GM19239 (cell line): Measurements from ENCODE around the gene FAM50A.

Experiments used
- DNase-seq: peaks from one replicate; pipeline ENCODE4 v3.0.0; 2011; ENCODE audit warnings: low spot score; ENCODE audit not compliant: insufficient read length
- FAIRE-seq: peaks from 2 replicates; lab custom pipeline; 2011; peaks lifted over from hg19 to GRCh38; lab: Jason Lieb, UNC

FAM50A gene

DNA sequence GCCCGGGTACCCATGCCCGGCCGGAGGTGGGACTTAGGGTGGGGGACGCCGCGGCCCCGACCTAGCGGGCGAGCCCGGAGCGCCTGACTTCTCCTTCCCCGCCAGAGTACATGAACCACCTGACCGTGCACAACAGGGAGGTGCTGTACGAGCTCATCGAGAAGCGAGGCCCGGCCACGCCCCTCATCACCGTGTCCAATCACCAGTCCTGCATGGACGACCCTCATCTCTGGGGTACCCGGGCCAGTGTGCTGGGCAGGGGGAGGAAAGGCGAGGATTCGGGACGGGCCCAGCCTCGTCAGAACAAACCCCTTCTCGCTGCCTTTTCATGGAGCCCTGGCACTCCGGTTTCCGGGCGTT, 32.0 kb upstream of the FAM50A start:
- FAIRE-seq: no peak
- peak; percentile 46 for DNase-seq

DNA sequence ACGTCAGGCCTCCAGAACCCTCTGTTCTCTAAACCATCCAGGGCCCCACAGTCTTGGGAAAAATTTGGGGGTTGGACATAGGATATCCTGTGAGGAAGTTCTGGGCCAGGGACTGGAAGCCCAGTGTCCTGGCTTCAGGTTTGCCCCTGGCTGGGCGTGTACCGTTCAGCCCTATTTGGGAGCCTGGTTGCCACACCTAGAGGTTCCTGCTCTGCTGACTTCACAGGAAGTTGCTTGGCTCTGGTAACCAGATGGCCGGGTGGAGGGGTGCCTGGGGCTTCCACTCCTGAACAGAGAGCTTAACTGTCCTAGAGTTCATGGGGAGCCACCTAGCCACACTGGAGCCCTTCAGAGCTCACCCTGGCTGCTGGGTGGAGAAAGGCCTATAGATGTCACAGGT, 31.5 kb upstream of the FAM50A start:
- FAIRE-seq: peak; percentile 98
- DNase-seq: no peak

DNA sequence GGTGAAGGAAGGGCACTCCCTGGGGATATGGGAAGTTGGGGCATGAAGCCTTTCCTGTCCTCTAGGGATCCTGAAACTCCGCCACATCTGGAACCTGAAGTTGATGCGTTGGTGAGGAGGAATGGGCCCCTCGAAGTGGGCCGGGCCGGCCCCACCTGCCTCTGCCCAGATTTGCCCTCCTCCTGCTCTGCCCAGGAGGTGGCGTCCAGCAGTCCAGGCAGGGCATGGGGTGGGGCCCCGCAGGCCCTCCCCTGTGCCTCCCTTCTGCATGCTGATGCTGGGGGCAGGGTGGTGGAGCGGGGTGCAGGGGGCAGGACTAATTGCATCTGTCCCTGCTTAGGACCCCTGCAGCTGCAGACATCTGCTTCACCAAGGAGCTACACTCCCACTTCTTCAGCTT, 30.8 kb upstream of the FAM50A start:
- FAIRE-seq: no peak
- no peak for DNase-seq

DNA sequence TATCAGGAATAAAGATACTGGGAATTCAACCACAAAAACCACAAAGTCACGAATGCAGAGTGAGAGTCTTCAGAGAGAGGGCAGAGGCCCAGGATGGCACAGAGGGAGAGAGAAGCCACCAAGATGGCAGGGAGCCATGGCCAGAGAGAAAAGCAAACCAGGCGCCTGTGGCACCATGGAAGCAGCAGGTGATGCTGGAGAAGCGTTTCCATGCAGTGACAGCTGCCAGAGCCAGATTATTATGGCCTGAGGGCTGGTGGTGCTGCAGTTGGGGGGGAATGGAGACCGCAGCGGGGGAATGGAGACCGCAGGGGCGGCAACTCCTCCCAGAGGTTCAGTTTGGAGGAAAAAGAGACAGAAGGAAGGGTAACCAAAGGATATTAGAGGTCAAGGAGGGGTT, 26.8 kb upstream of the FAM50A start:
- FAIRE-seq (no peak), DNase-seq (no peak)

DNA sequence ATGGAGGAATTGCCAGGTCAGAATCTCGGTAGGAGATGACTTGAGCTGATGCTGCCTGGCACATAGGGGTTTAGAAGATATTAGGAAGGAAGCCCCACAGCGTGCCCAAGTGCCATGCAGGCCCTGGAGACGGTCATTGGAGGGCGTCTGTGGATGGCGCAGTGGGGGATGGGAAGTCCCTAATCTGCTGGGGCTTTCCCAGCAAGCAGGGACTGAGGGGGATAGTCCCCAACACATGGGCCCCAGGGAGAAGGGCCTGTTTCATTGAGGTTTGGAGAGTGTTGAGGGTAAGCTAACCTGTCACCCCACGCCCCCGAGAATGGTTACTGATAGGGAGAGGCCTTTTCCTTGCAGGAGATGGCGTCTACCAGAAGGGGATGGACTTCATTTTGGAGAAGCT, 24.8 kb upstream of the FAM50A start:
- FAIRE-seq: no peak
- no peak for DNase-seq

DNA sequence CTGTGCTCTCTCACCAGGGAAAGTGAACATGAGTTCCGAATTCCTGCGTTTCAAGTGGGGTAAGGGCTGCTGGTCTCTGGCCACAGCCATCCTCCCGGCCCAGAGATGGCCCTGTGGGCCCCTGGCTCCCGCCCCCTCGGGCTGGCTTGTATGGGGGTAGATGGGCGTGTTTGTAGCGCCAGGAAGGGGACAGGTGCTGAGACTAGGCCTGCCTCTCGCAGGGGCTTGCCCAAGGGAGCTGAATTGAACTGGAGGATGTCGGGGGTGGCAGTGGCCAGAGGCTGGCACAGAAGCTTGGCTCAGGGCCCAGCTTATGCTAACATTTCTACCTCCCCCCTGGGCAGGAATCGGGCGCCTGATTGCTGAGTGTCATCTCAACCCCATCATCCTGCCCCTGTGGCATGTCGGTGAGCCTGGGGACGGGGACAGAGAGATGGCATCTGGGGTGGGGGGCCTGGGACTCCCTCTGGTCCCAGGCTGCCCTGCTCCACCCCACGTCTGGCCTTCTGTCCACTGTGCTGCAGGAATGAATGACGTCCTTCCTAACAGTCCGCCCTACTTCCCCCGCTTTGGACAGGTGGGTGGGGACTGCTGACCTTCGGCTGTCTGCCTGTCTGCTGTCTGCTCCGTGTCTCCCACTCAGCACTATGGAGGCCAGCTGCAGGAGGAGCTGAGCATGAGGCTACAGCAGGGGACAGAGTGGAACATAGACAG, 24.1 kb upstream of the FAM50A start:
- FAIRE-seq (no peak), DNase-seq (no peak)

DNA sequence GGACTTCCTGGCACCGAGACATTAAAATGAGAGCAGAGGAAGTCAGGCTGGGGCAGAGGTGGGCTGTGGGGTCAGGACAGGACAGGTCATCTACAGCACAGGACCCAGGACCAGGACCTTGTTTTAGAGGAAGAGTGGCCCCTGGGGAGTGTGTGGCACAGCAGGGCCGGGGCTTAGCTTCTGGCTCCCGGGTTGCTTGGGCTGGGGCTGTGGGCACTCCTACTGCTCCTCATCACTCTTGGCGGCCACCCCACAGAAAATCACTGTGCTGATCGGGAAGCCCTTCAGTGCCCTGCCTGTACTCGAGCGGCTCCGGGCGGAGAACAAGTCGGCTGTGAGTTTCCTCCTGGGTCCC, 23.6 kb upstream of the FAM50A start:
- DNase-seq: no peak
- no peak for FAIRE-seq

DNA sequence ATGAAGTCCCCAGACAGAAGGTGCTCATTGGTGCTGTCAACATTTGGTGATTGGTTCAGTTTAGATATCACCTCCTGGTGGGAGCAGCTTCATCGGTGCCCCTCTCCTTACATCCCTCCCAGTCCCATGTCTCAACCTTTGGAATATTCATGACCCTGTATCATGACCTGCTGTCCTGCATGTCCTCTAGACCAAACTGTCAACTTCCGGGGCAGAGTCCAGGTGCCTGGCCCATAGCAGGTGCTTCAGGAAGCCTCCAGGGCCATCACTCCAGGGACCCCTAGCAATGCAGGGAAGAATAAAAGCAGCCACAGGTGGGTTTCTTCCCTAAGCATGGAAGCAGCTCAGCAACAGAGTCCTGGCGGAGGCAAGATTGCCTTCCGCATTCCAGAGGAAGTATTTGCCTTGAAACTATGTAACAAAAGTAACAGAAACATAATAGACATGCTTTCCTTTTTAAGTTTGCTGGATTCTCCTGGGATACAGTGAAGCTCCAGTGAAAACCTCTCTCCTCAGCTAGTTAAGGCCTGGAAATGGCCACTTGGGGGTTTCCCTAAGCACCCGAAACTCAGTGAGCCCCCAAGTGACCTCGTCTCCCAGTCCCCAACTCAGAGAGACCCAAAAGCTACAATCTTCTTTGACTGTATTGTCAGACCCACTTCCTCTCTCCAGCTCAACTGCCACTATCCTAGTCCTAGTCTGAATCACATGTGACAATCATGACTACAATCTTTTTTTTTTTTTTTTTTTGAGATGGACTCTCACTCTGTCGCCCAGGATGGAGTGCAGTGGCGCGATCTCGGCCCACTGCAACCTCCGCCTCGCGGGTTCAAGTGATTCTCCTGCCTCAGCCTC, 16.8 kb upstream of the FAM50A start:
- no peak for DNase-seq

DNA sequence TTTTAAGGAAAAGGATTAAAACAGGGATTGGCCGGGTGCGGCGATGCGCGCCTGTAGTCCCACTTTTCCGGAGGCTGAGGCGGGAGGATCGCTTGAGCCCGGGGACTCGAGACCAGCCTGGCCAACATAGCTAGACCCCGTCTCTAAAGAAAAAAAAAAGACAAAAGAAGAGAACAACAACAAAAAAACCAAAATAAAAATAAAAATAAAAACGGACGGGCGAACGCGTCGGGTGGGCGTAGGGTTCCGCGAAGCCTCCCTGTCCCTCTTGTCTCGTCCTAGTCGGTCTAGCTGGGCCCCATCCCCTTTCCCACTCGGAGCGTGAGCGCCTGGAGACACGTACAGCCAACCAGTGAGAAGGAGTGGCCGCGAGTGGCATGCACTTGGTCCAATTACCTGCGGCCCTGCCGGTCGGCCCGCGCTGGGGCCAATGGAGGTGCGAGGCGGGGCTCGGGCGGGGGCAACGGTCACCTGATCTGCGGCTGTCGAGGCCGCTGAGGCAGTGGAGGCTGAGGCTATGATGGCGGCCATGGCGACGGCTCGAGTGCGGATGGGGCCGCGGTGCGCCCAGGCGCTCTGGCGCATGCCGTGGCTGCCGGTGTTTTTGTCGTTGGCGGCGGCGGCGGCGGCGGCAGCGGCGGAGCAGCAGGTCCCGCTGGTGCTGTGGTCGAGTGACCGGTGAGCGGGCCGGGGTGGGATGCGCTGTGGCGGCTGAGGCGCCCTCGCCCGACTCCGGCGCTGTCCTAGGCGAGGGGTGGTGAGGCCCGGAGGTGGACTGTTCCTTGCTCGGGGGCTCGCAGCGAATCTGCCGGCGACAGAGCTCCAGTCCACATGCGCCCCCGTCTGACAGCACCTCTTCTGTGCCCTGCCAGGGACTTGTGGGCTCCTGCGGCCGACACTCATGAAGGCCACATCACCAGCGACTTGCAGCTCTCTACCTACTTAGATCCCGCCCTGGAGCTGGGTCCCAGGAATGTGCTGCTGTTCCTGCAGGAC, 15.5 kb upstream of the FAM50A start, which contains the start of gene ATP6AP1:
ATP6AP1 (plus strand) TSS at position 502 of the 996 bp plus-strand sequence; CDS start at position 518, 16 bp downstream.
- FAIRE-seq (peak; percentile 97), DNase-seq (peak; percentile 84)

More for the DNA sequence above, 16.8 kb upstream of the FAM50A start:
- no peak for FAIRE-seq

DNA sequence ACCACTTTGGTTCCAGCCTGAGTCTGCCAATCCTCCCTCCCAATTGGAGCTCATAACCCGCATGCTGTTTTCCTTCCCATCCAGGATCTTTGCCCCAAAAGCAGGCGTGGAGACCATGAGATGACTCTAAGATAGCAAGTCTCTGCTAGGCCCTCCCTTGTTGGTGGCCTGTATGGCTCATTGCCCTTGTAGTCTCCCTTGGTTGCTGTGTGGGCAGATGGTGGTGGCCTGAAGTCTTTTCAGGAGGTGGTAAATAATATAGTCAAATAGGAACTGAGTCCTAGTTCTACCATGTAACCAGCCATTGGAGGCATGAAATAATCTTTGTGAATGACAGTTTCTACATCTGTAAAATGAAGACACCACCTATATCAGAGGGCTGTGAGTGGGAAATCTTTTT, 14.2 kb upstream of the FAM50A start:
- FAIRE-seq (no peak), DNase-seq (no peak)

DNA sequence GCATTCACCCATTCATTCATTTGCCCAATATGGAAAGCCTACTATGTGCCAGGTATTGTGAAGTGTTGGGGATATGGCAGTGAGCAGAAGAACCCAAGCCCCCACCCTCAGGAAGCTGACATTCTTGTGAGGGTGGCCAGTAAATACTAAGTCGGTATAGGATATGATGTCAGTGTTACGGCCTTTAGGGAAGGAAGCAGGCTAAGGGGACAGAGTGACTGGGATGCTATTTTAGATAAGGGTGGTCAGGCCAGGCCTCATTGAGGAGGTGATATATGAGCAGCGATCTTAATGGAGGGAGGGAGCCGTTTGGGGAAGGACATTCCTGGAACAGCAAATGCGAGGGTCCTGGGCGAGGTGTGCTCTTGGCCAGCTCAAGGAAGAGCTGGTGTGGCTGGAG, 13.5 kb upstream of the FAM50A start:
- DNase-seq (no peak), FAIRE-seq (no peak)

DNA sequence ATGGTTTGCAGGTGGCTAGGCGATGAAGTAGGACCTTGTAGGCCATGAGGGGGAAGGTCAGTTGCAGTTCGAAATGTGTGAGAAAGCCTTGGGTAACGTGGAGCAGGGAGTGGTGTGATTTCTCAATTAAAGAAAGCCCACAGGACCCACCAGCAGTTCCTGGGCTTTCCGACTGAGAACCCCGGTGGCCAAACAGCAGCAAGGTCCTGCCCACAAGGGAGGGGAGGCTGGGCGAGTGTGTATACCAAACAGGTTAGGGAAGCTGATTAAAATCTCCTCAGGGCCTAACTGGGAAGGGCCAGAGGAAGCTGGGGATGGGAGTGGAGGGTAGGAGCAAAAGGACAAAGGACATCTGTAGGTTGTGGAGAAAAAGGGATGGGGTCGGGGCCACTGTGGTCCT, 13.0 kb upstream of the FAM50A start:
- DNase-seq: no peak
- no peak for FAIRE-seq

DNA sequence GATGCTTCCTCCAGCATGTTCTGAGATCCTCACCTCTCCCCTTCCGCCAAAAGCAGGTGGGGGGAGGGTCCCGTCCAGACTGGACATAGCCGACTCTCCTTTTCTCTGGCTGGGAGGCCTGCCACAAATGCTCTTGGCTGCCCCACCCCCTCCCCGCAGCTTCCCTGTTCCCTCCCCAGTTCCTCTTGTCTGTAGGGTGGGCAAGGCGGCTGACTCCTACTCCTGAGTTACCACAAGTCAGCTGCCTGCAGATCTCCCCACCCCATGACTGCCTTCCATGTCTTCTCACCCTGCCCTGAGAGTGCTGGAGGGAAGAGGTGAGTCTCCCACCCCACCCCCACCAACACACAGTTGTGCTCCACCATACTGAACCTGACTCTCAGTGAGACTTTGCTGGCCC, 12.6 kb upstream of the FAM50A start:
- FAIRE-seq (no peak), DNase-seq (no peak)

DNA sequence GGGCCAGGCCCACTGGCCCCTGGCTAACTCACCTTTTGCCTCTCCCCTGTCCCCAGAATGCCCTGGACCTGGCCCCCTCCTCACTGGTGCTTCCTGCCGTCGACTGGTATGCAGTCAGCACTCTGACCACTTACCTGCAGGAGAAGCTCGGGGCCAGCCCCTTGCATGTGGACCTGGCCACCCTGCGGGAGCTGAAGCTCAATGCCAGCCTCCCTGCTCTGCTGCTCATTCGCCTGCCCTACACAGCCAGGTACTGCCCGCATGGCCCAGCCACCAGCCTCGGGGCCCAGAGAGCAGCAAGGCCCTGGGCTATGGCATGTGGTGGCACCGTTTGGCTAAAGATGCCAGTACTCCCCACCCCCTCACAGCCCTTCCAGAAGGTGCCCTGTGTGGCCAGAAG, 11.7 kb upstream of the FAM50A start:
- no peak for DNase-seq
- no peak for FAIRE-seq

DNA sequence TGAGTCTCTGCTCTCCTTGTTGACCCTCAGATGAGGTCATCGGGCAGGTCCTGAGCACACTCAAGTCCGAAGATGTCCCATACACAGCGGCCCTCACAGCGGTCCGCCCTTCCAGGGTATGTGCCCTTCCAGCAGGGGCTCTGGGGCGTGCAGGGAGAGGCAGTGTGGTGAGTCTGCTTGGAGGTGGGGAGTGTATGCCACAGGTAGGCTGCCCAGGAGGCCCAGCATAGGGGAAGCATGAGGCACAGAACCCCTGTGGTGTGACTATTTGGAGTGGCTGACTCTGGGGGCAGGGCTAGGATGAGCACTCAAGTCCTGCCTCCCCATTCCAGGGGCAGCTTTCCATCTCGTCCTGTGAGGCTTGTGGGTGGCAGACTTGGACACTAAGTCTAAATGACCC, 10.3 kb upstream of the FAM50A start:
- DNase-seq (no peak), FAIRE-seq (no peak)

DNA sequence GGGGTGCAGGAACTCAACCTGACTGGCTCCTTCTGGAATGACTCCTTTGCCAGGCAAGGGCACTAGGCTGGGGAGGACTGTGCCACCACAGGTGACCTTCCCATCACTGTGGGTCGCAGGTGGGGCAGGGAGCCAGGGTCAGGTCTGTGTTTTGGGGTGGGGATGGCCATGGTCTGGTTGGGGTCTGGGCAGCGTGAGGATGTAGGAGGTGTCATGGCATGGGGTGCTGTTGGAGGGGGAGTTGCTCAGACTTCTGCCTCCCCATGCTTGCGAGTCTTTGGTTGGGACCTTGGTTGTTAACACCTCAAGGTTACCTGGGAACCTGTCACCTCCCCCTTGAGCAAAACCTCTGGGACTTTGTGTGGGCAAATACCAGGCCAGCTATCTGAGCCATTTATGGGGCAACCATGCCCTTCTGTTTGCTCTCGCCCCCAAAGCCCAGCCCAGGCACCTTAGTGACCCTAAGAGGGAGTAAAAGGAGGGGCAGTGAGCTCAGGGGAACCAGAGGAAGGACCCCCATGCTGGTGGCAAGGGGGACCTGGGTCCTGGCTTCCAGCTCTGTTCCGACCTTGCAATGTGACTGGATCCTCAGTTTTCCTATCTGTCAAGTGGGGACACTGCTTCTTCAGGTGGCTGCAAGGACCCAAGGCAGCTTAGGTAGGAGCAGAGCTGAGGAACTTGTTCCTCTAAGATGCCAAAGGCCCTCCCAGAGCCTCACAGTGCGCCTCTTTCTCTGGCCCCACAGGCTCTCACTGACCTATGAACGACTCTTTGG, 9.4 kb upstream of the FAM50A start:
- FAIRE-seq: no peak
- no peak for DNase-seq

DNA sequence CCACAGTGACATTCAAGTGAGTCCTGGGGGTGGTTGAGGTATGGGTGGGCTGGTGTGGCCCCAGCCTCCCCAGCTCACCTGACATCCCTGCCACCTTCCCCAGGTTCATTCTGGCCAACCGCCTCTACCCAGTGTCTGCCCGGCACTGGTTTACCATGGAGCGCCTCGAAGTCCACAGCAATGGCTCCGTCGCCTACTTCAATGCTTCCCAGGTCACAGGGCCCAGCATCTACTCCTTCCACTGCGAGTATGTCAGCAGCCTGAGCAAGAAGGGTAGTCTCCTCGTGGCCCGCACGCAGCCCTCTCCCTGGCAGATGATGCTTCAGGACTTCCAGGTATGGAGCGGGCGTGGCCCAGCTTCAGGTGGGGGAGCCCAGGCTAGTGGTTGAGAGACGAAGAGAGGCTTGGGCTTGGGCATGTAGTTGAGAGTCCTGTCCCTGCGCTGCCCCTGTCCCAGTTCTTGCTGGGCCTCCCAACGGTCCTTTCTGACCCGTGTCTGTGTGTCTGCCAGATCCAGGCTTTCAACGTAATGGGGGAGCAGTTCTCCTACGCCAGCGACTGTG, 8.7 kb upstream of the FAM50A start:
- FAIRE-seq: no peak

DNA sequence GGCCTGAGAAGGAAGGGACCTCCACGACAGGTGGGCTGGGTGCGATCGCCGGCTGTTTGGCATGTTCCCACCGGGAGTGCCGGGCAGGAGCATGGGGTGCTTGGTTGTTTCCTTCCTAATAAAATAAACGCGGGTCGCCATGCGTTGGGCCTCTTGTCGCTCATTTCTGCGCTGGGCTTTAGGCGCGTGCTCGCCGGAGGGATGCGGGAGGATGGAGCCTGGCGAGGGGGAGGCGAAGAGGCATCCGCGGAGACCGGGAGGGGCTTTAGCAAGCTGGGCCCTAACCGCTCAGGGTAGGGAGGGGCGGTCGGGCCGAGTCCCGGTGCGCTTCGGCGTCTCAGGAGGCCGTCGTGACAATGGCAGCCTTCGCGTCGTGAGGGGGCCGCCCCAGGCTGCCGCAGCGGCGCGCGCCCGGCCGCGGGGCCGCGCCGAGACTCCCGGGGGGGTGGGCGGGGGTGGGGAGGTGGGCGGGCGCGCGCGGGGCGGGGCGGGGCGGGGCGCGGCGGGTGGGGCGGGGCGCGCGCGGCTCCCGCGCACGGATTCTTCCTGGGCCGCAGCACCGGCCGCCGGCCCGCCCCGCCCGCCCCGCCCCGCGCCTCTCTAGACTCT, 7.5 kb upstream of the FAM50A start:
- DNase-seq (peak; percentile 71), FAIRE-seq (peak; percentile 39)

More for the DNA sequence above, 8.7 kb upstream of the FAM50A start:
- DNase-seq: no peak
